Hepatocyte (in vitro differentiated cells): ENCODE measurements around the gene DNMT3A. TPM values are rescaled to one million over a fixed set of nuclear protein-coding genes. Genes with fewer than 3 reads are reported as not detected.

ENCODE experiments used
- DNase-seq: peaks from one replicate; pipeline ENCODE4 v3.0.0-alpha.2; 2016; ENCODE audit warnings: low spot score
- H2AFZ ChIP-seq: fragments of 200-600 bp; sonication (generic); 2 replicates; pipeline ENCODE4 v1.6.0; 2016; ENCODE audit warnings: antibody characterized with exemption, mild to moderate bottlenecking
- H3K27ac ChIP-seq: fragments of 200-600 bp; sonication (generic); 2 replicates; pipeline ENCODE4 v1.5.1; 2016; ENCODE audit warnings: mild to moderate bottlenecking
- H3K27me3 ChIP-seq: fragments of 200-600 bp; sonication (generic); 2 replicates; pipeline ENCODE4 v1.6.1; 2016
- H3K36me3 ChIP-seq: fragments of 200-600 bp; sonication (generic); replicated peaks from 2 replicates; pipeline ENCODE4 v1.5.1; 2016; ENCODE audit warnings: low read depth; ENCODE audit not compliant: insufficient read depth
- H3K4me1 ChIP-seq: fragments of 200-600 bp; sonication (generic); 2 replicates; pipeline ENCODE4 v1.5.1; 2016; ENCODE audit warnings: mild to moderate bottlenecking, moderate library complexity; ENCODE audit not compliant: insufficient read depth
- H3K4me2 ChIP-seq: fragments of 200-600 bp; sonication (generic); 2 replicates; pipeline ENCODE4 v1.6.0; 2016
- H3K4me3 ChIP-seq: fragments of 200-600 bp; sonication (generic); 2 replicates; pipeline ENCODE4 v1.5.1; 2016; ENCODE audit warnings: mild to moderate bottlenecking
- H3K79me2 ChIP-seq: fragments of 200-600 bp; sonication (generic); 2 replicates; pipeline ENCODE4 v1.6.0; 2017; ENCODE audit warnings: mild to moderate bottlenecking
- H3K9me2 ChIP-seq: fragments of 200-600 bp; sonication (generic); replicated peaks from 2 replicates; pipeline ENCODE4 v1.6.0; 2017; ENCODE audit warnings: mild to moderate bottlenecking; ENCODE audit not compliant: insufficient read depth
- H3K9me3 ChIP-seq: fragments of 200-600 bp; sonication (generic); 2 replicates; pipeline ENCODE4 v1.5.1; 2016; ENCODE audit warnings: low read depth, mild to moderate bottlenecking
- H4K20me1 ChIP-seq: fragments of 200-600 bp; sonication (generic); 2 replicates; pipeline ENCODE4 v1.6.0; 2016; ENCODE audit warnings: mild to moderate bottlenecking; ENCODE audit not compliant: insufficient read depth, poor library complexity, severe bottlenecking
- CTCF ChIP-seq: fragments of 200-600 bp; sonication (generic); IDR thresholded peaks from 2 replicates; pipeline ENCODE4 v1.5.1; 2016; ENCODE audit warnings: antibody characterized with exemption, mild to moderate bottlenecking; ENCODE audit not compliant: poor library complexity
- EZH2 ChIP-seq: fragments of 200-600 bp; sonication (generic); IDR thresholded peaks from 2 replicates; pipeline ENCODE4 v1.6.1; 2016; ENCODE audit warnings: antibody characterized with exemption, mild to moderate bottlenecking, borderline replicate concordance
- EZH2phosphoT487 ChIP-seq: fragments of 200-600 bp; sonication (generic); IDR thresholded peaks from one replicate; pipeline ENCODE4 v1.6.1; 2018; ENCODE audit warnings: antibody characterized with exemption, mild to moderate bottlenecking, low read depth, moderate library complexity; ENCODE audit not compliant: unreplicated experiment, severe bottlenecking
- WGBS: methylation state at CpG from one replicate; pipeline ENCODE4 v1.1.6; 2016; ENCODE audit warnings: low lambda C conversion rate; ENCODE audit errors: missing lambda C conversion rate; 5-methylcytosine and 5-hydroxymethylcytosine counted together
- polyA plus RNA-seq: library from polyadenylated mRNA; unstranded; fragments of >200 nt; fragmentation: Nextera tagmentation; extraction: Ambion mirVana; gene quantifications from 2 replicates; pipeline ENCODE4 v1.2.1, GENCODE V29; 2016
- total RNA-seq: library from RNA; depleted of rRNA; stranded (reverse); fragments of >200 nt; gene quantifications from 2 replicates; pipeline ENCODE4 v1.2.3, GENCODE V29; 2014

The DNMT3A gene
- total and polyA plus RNA-seq, 2 experiments from 2014 or later, result 28.3 to 43.8 TPM

- H3K27me3 ChIP-seq, result no peaks in the 10 kb centered on the region
- H3K36me3 ChIP-seq, result no peaks in the 10 kb centered on the region
- no peaks in the 10 kb centered on the region for H4K20me1 ChIP-seq
- 94% methylated on average over 7 of the region's 7 CpGs for WGBS
- H3K4me3 ChIP-seq, result no peak overlapping the region
- H2AFZ ChIP-seq, result no peak overlapping the region
- TF ChIP-seq EZH2, result no peak
- no peak for TF ChIP-seq CTCF
- no peak for TF ChIP-seq EZH2phosphoT487
- no peaks in the 10 kb centered on the region for H3K9me2 ChIP-seq
- H3K4me2 ChIP-seq, result no peak overlapping the region
- H3K9me3 ChIP-seq, result no peaks in the 10 kb centered on the region
- no peak overlapping the region for H3K27ac ChIP-seq
- no peak for DNase-seq
- H3K4me1 ChIP-seq, result no peaks in the 10 kb centered on the region
- no peaks in the 10 kb centered on the region for H3K79me2 ChIP-seq
Observed at GRCh38 chr2:25295621-25296020, 46.1 kb downstream of the DNMT3A start.

- Histone ChIP-seq H3K4me3 (no peak overlapping the region), H3K27ac (no peak overlapping the region)
Observed at GRCh38 chr2:25294573-25295462, 46.9 kb downstream of the DNMT3A start.

GRCh38 chr2:25293958-25294562 lies 47.7 kb downstream of the DNMT3A start:
- H2AFZ ChIP-seq, result no peak overlapping the region
- DNase-seq, result no peak
- H3K79me2 ChIP-seq, result no peaks in the 10 kb centered on the region
- H3K27me3 ChIP-seq, result no peaks in the 10 kb centered on the region
- no peaks in the 10 kb centered on the region for H3K9me2 ChIP-seq
- H4K20me1 ChIP-seq, result no peaks in the 10 kb centered on the region
- TF ChIP-seq EZH2, result no peak
- TF ChIP-seq EZH2phosphoT487, result no peak
- no peak for TF ChIP-seq CTCF
- no peak overlapping the region for H3K4me3 ChIP-seq
- WGBS, result 93% methylated on average over 13 of the region's 13 CpGs
- H3K4me1 ChIP-seq, result no peaks in the 10 kb centered on the region
- no peak overlapping the region for H3K27ac ChIP-seq
- H3K9me3 ChIP-seq, result no peaks in the 10 kb centered on the region
- H3K36me3 ChIP-seq, result no peaks in the 10 kb centered on the region
- no peak overlapping the region for H3K4me2 ChIP-seq

More at GRCh38 chr2:25294573-25295462, 46.9 kb downstream of the DNMT3A start:
- WGBS, result 84% methylated on average over 16 of the region's 16 CpGs
- no peaks in the 10 kb centered on the region for H3K9me3 ChIP-seq
- H3K4me2 ChIP-seq, result no peak overlapping the region
- H3K9me2 ChIP-seq, result no peaks in the 10 kb centered on the region
- no peaks in the 10 kb centered on the region for H3K27me3 ChIP-seq
- no peaks in the 10 kb centered on the region for H4K20me1 ChIP-seq
- no peaks in the 10 kb centered on the region for H3K4me1 ChIP-seq
- no peak for TF ChIP-seq CTCF
- TF ChIP-seq EZH2, result no peak
- no peak for TF ChIP-seq EZH2phosphoT487
- no peaks in the 10 kb centered on the region for H3K36me3 ChIP-seq
- no peaks in the 10 kb centered on the region for H3K79me2 ChIP-seq
- no peak overlapping the region for H2AFZ ChIP-seq
- no peak for DNase-seq
